AG04450 (cell line): ENCODE measurements around the gene PC. TPM values are rescaled to one million over a fixed set of nuclear protein-coding genes. Genes with fewer than 3 reads are reported as not detected.

ENCODE experiments used
- CTCF ChIA-PET: fragments of 300-600, 350-600 bp; formaldehyde crosslinking; extraction: SDS; loops from one replicate; lab custom pipeline; 2022; ENCODE audit warnings: antibody characterized with exemption, inconsistent platforms; lab: Charles Lee
- POLR2A ChIA-PET: fragments of 350-600 bp; formaldehyde crosslinking; extraction: SDS; loops from one replicate; lab custom pipeline; 2021; ENCODE audit warnings: antibody characterized with exemption, inconsistent platforms; lab: Yijun Ruan, JAX
- DNase-seq: peaks from one replicate; pipeline ENCODE4 v3.0.0-alpha.2; 2011; ENCODE audit warnings: low read depth, low spot score
- H3K27ac ChIP-seq: one replicate; pipeline ENCODE4 v1.5.1; 2012; ENCODE audit warnings: low read depth, low read length, control low read depth
- H3K27me3 ChIP-seq: one replicate; pipeline ENCODE4 v1.6.0; 2012; ENCODE audit warnings: low read length; ENCODE audit not compliant: control insufficient read depth, insufficient read depth
- H3K4me3 ChIP-seq: 2 replicates; pipeline ENCODE4 v1.5.1; 2011; ENCODE audit warnings: mild to moderate bottlenecking, low read depth, low read length, control low read depth
- H3K9me3 ChIP-seq: 2 replicates; pipeline ENCODE4 v1.5.1; 2012; ENCODE audit warnings: low read length; ENCODE audit not compliant: control insufficient read depth, insufficient read depth
- polyA plus RNA-seq: library from polyadenylated mRNA; depleted of rRNA; stranded (reverse); fragments of >200 nt; gene quantifications from 2 replicates; pipeline ENCODE4 v1.2.3, GENCODE V29; 2011
- TF ChIP-seq, protein P1 (sequence below): IDR thresholded peaks from 2 replicates; pipeline ENCODE4 v1.5.1; 2011; ENCODE audit warnings: low read depth, low read length, control low read depth, inconsistent platforms

Gene PC
- polyA plus RNA-seq, 1 experiment: 12.1 TPM

DNA sequence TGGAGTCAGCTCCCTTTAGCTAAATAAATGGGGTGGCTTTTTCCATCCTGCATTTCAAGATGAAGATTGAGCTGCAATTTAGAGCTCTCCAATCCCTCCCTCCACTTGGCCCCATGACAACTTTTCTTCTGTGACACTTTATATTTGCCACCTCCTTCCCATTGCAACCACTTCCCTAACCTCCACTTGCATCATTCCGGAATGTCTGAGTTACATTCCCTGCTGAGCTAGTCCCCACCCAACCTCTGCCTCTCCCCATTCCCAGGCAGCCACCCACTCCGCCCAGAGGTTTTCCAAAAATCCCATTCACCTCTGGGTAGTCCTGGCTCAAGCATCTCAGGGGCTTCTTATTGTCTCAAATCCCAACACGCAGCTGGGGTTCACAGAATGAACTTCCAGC, 24.7 kb downstream of the PC start:
- Histone ChIP-seq H3K27me3 (no peaks in the 10 kb centered on the region), H3K4me3 (no peak overlapping the region), H3K27ac (no peak overlapping the region), H3K9me3 (no peaks in the 10 kb centered on the region)
- TF ChIP-seq, protein P1, sequence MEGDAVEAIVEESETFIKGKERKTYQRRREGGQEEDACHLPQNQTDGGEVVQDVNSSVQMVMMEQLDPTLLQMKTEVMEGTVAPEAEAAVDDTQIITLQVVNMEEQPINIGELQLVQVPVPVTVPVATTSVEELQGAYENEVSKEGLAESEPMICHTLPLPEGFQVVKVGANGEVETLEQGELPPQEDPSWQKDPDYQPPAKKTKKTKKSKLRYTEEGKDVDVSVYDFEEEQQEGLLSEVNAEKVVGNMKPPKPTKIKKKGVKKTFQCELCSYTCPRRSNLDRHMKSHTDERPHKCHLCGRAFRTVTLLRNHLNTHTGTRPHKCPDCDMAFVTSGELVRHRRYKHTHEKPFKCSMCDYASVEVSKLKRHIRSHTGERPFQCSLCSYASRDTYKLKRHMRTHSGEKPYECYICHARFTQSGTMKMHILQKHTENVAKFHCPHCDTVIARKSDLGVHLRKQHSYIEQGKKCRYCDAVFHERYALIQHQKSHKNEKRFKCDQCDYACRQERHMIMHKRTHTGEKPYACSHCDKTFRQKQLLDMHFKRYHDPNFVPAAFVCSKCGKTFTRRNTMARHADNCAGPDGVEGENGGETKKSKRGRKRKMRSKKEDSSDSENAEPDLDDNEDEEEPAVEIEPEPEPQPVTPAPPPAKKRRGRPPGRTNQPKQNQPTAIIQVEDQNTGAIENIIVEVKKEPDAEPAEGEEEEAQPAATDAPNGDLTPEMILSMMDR: no peak
- ChIA-PET POLR2A (interaction anchor here (0.7 kb wide), 1 partner anchor 41 kb away, joined by 3 read pairs; no protein-coding TSS in a partner anchor), CTCF (no interaction called here)
- no peak for DNase-seq

GRCh38 chr11:66932543-66932942, 25.6 kb downstream of the PC start:
- POLR2A ChIA-PET: no interaction called here
- CTCF ChIA-PET: no interaction called here
- DNase-seq: no peak
- Histone ChIP-seq H3K9me3 (no peaks in the 10 kb centered on the region), H3K27me3 (no peaks in the 10 kb centered on the region), H3K27ac (no peak overlapping the region), H3K4me3 (no peak overlapping the region)
- TF ChIP-seq, protein P1: no peak

DNA sequence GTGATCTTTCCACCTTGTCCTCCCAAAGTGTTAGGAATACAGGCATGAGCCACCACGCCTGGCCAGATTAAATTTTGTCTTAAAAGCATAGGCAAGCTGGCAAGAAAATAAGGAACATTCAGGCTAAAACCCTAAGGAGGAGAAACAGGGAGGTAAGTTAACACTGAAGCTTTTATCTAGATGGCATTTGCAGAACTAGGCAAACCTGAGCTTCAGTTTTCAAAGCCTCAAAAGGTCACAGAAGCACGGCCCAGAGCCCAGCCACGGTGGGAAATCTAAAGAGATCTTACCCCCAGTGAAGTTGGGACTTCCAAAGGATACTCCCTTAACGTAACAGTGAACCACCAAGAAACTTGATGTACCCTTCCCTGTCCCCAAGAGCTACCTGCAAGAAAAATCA, 28.4 kb downstream of the PC start:
- DNase-seq: no peak
- no peaks in the 10 kb centered on the region for H3K27me3 ChIP-seq
- no peaks in the 10 kb centered on the region for H3K9me3 ChIP-seq
- H3K27ac ChIP-seq: no peak overlapping the region
- TF ChIP-seq, protein P1: no peak
- H3K4me3 ChIP-seq: no peak overlapping the region
- CTCF ChIA-PET: no interaction called here
- POLR2A ChIA-PET: interaction anchor here (0.7 kb wide), 1 partner anchor 42 kb away, joined by 15 read pairs; no protein-coding TSS in a partner anchor

DNA sequence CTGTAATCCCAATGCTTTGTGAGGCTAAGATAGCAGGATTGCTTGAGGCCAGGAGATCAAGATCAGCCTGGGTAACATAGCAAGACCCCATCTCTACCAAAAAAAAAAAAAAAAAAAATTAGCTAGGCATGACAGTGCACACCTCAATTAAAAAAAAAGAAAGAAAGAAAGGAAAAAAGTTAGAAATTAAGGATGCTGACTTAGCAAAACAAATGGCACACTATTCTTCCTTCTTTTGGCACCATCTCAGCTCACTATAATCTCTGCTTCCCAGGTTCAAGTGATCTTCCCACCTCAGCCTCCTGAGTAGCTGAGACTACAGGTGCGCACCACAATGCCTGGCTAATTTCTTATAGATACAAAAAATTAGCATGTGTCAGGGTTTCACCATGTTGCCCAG, 33.9 kb downstream of the PC start:
- no peaks in the 10 kb centered on the region for H3K27me3 ChIP-seq
- H3K9me3 ChIP-seq: no peaks in the 10 kb centered on the region; the same call in 1 of the 2 replicates
- TF ChIP-seq, protein P1: no peak
- CTCF ChIA-PET: interaction anchor here (0.6 kb wide), 1 partner anchor 538 kb away, joined by 3 read pairs; no protein-coding TSS in a partner anchor
- POLR2A ChIA-PET: interaction anchor here (0.6 kb wide), 1 partner anchor 454 kb away, joined by 3 read pairs; no protein-coding TSS in a partner anchor
- H3K27ac ChIP-seq: no peak overlapping the region
- no peak for DNase-seq
- no peak overlapping the region for H3K4me3 ChIP-seq

GRCh38 chr11:66922551-66922950, 35.6 kb downstream of the PC start:
- ChIA-PET POLR2A (interaction anchor here (0.6 kb wide), 1 partner anchor 39 kb away, joined by 5 read pairs; no protein-coding TSS in a partner anchor), CTCF (interaction anchor here (0.5 to 0.6 kb wide), 2 partner anchors 339 to 427 kb away, joined by 3 to 4 read pairs; no protein-coding TSS in a partner anchor)
- H3K4me3 ChIP-seq: no peak overlapping the region
- H3K27me3 ChIP-seq: no peaks in the 10 kb centered on the region
- no peak for DNase-seq
- TF ChIP-seq, protein P1: no peak
- H3K9me3 ChIP-seq: no peaks in the 10 kb centered on the region; the same call in 1 of the 2 replicates
- H3K27ac ChIP-seq: no peak overlapping the region
